Fibroblast of lung (primary cell): ENCODE measurements around the gene VPS13C. TPM values are rescaled to one million over a fixed set of nuclear protein-coding genes. Genes with fewer than 3 reads are reported as not detected.

Source experiments
- DNase-seq, 2 donors: peaks; one replicate each; pipeline versions ENCODE4 v3.0.0 to v3.0.0-alpha.2; 2010; ENCODE audit warnings: low read depth in 2 of 2
- H2AFZ ChIP-seq: 2 replicates; pipeline ENCODE4 v1.5.1; 2012; ENCODE audit warnings: low read length, control low read depth, inconsistent platforms
- H3K27ac ChIP-seq: 2 replicates; pipeline ENCODE4 v1.5.1; 2011; ENCODE audit warnings: low read length, control low read depth; ENCODE audit not compliant: insufficient read depth
- H3K27me3 ChIP-seq: 2 replicates; pipeline ENCODE4 v1.5.1; 2011; ENCODE audit warnings: mild to moderate bottlenecking, low read length; ENCODE audit not compliant: control insufficient read depth, insufficient read depth
- H3K36me3 ChIP-seq: 2 replicates; pipeline ENCODE4 v1.5.1; 2011; ENCODE audit warnings: low read length; ENCODE audit not compliant: control insufficient read depth, insufficient read depth
- H3K4me1 ChIP-seq: 2 replicates; pipeline ENCODE4 v1.5.1; 2011; ENCODE audit warnings: low read length; ENCODE audit not compliant: control insufficient read depth, insufficient read depth; ENCODE audit errors: extremely low read depth
- H3K4me2 ChIP-seq: 2 replicates; pipeline ENCODE4 v1.5.1; 2011; ENCODE audit warnings: low read length, control low read depth; ENCODE audit not compliant: insufficient read depth; ENCODE audit errors: extremely low read depth
- H3K4me3 ChIP-seq, 4 experiments: fragments of 200-600 bp in 1 of 4; sonication (generic) in 1 of 4; replicated peaks in 1 of 4; 2 replicates each; pipeline ENCODE4 v1.5.1; 2011 to 2016; ENCODE audit warnings: low read length in 4 of 4, low read depth in 3 of 4, mild to moderate bottlenecking in 3 of 4, control low read depth in 2 of 4, inconsistent platforms in 1 of 4, mixed read lengths in 1 of 4; ENCODE audit not compliant: insufficient read depth in 1 of 4; ENCODE audit errors: control extremely low read depth in 1 of 4
- H3K79me2 ChIP-seq: 2 replicates; pipeline ENCODE4 v1.5.1; 2012; ENCODE audit warnings: mild to moderate bottlenecking, low read length, inconsistent platforms; ENCODE audit not compliant: control insufficient read depth, insufficient read depth
- H3K9ac ChIP-seq: 2 replicates; pipeline ENCODE4 v1.5.1; 2011; ENCODE audit warnings: mild to moderate bottlenecking, low read length, control low read depth; ENCODE audit not compliant: insufficient read depth
- H3K9me3 ChIP-seq: 2 replicates; pipeline ENCODE4 v1.5.1; 2012; ENCODE audit warnings: low read depth, low read length; ENCODE audit not compliant: control insufficient read depth, insufficient read depth
- H4K20me1 ChIP-seq: 2 replicates; pipeline ENCODE4 v1.5.1; 2011; ENCODE audit warnings: low read length; ENCODE audit not compliant: control insufficient read depth, insufficient read depth; ENCODE audit errors: extremely low read depth
- EZH2 ChIP-seq: IDR thresholded peaks from 2 replicates; pipeline ENCODE4 v1.5.1; 2012; ENCODE audit warnings: low read length, control low read depth, mild to moderate bottlenecking; ENCODE audit errors: missing control alignments
- polyA plus RNA-seq, 2 donors: library from polyadenylated mRNA; depleted of rRNA in 1 of 2; stranded (reverse) in 1 of 2; unstranded in 1 of 2; fragments of >200 nt; gene quantifications; 2 replicates each; pipeline ENCODE4 v1.2.1, GENCODE V29; 2011 to 2012; ENCODE audit warnings: missing spikeins in 1 of 2
- total RNA-seq: library from RNA; depleted of rRNA; stranded (reverse); fragments of >200 nt; gene quantifications from 2 replicates; pipeline ENCODE4 v1.2.1, GENCODE V29; 2014
- TF ChIP-seq, protein P1 (sequence below), 2 donors: IDR thresholded peaks in 1 of 2; conservative IDR thresholded peaks in 1 of 2; 1 replicate in 1 of 2; 2 replicates in 1 of 2; pipeline ENCODE4 v1.5.1; 2011 to 2012; ENCODE audit warnings: low read length in 2 of 2, control low read depth in 1 of 2, inconsistent platforms in 1 of 2, low read depth in 1 of 2, mild to moderate bottlenecking in 1 of 2

Gene VPS13C
- total and polyA plus RNA-seq, 2 donors (not counting 1 experiment from before 2014, with no cell fraction given): 19.6 to 82.7 TPM

DNA sequence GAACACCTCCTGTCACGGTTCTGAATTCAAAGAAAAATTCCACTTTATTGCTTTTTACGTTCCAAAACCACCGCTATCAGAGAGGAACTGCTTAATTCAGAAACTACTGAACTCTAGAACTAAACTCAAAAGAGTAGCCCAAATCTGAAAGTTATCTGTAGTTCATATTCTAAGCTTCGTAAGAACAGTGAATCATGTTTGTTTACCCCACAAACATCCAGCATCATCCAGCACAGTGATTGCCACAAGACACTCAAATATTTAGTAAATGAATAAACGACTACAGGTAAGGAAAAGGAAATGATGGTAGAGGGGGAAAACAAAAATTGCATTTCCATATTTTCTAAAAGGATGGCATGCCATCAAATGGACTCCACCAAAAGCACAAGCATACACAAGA lies 32.3 kb downstream of the VPS13C start:
- Histone ChIP-seq H3K9me3 (no peaks in the 10 kb centered on the region), H2AFZ (no peak overlapping the region), H3K27ac (no peak overlapping the region), H3K36me3 (no peaks in the 10 kb centered on the region), H3K79me2 (no peaks in the 10 kb centered on the region), H4K20me1 (no peaks in the 10 kb centered on the region), H3K4me3 (no peak overlapping the region), H3K4me1 (no peaks in the 10 kb centered on the region), H3K4me2 (no peak overlapping the region), H3K27me3 (no peaks in the 10 kb centered on the region), H3K9ac (no peak overlapping the region)
- TF ChIP-seq EZH2: no peak
- TF ChIP-seq, protein P1, sequence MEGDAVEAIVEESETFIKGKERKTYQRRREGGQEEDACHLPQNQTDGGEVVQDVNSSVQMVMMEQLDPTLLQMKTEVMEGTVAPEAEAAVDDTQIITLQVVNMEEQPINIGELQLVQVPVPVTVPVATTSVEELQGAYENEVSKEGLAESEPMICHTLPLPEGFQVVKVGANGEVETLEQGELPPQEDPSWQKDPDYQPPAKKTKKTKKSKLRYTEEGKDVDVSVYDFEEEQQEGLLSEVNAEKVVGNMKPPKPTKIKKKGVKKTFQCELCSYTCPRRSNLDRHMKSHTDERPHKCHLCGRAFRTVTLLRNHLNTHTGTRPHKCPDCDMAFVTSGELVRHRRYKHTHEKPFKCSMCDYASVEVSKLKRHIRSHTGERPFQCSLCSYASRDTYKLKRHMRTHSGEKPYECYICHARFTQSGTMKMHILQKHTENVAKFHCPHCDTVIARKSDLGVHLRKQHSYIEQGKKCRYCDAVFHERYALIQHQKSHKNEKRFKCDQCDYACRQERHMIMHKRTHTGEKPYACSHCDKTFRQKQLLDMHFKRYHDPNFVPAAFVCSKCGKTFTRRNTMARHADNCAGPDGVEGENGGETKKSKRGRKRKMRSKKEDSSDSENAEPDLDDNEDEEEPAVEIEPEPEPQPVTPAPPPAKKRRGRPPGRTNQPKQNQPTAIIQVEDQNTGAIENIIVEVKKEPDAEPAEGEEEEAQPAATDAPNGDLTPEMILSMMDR (conservative IDR thresholded peaks at IDR 0.05 in 1 of 2, IDR thresholded peaks at IDR 0.05 in 1 of 2; ENCODE audit: low read depth in 1 of 2, low read length in 2 of 2): no peak
- DNase-seq: no peak

DNA sequence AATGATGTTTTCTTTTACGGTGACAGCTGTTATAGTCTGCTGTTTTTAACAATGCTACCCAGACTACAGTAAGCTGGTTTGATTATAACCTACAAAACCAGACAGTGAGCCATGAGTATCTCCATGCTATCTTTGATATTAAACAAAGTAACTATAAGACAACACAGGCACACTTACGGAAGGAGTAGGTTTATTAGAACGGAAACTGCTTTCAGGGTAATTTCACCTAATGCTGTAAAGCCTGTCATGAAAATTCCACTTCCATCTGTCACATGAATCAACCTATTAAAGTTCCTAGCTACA lies 33.0 kb downstream of the VPS13C start:
- Histone ChIP-seq H3K79me2 (no peaks in the 10 kb centered on the region), H3K4me1 (no peaks in the 10 kb centered on the region), H3K9me3 (no peaks in the 10 kb centered on the region), H3K27ac (no peak overlapping the region), H4K20me1 (no peaks in the 10 kb centered on the region), H3K27me3 (no peaks in the 10 kb centered on the region), H3K4me3 (no peak overlapping the region), H2AFZ (no peak overlapping the region), H3K9ac (no peak overlapping the region), H3K36me3 (no peaks in the 10 kb centered on the region), H3K4me2 (no peak overlapping the region)
- no peak for DNase-seq
- TF ChIP-seq, protein P1 (conservative IDR thresholded peaks at IDR 0.05 in 1 of 2, IDR thresholded peaks at IDR 0.05 in 1 of 2; ENCODE audit: low read depth in 1 of 2, low read length in 2 of 2): no peak
- no peak for TF ChIP-seq EZH2

DNA sequence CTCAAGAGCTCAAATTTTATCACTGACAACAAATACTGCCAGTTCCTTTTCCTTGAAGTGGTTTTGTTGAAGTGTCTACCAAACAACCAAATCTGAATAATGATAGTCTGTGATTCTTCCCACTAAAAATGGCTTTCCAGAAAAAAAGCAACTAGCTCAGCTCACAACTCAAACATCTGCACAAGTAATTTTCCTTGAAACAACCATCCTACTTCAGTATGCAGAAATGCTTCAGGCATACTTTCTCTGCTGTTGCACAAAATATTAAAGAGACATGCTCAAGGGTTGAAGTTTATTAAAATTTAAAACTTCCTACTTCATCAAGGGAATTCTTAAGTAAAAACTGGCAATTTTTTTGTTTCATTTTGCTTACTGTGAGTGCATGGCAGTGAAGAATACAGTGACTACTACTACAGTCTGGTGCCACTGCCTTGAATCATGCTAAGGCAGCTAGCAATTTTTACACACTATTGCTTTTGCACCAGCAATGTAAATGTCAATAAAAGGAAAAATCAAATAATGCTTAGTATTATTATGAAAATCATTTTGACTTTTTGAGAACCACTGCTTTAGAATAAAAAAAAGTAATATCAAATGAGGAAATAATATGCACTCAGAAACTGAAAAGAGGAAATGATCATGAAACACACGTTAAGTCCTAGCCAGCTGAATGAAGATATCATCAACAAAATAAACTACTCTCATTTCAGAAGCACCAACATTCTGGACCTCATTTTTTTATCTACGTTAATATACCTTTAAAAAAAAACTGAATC lies 33.6 kb downstream of the VPS13C start:
- Histone ChIP-seq H3K79me2 (no peaks in the 10 kb centered on the region), H3K9me3 (no peaks in the 10 kb centered on the region), H4K20me1 (no peaks in the 10 kb centered on the region)

More for the DNA sequence above, 33.6 kb downstream of the VPS13C start:
- TF ChIP-seq, protein P1 (conservative IDR thresholded peaks at IDR 0.05 in 1 of 2, IDR thresholded peaks at IDR 0.05 in 1 of 2; ENCODE audit: low read depth in 1 of 2, low read length in 2 of 2): no peak
- TF ChIP-seq EZH2: no peak
- no peak overlapping the region for H3K27ac ChIP-seq
- DNase-seq: no peak
- H3K9ac ChIP-seq: no peak overlapping the region
- H2AFZ ChIP-seq: no peak overlapping the region
- no peaks in the 10 kb centered on the region for H3K36me3 ChIP-seq
- no peak overlapping the region for H3K4me2 ChIP-seq
- H3K4me3 ChIP-seq: no peak overlapping the region
- H3K4me1 ChIP-seq: no peaks in the 10 kb centered on the region
- H3K27me3 ChIP-seq: no peaks in the 10 kb centered on the region
